Loucy (cell line): ENCODE data around the gene SPSB4.
"Not testable (repeated sequence)": the region's sequence is repeated elsewhere in the genome, so short reads cannot be mapped to it uniquely, and the experiment has no call there.

Source experiments
- H2AFZ ChIP-seq: fragments of 200-600 bp; sonication (generic); 2 replicates; pipeline ENCODE4 v1.6.0; 2016; ENCODE audit warnings: antibody characterized with exemption, mild to moderate bottlenecking, low read length, moderate library complexity
- H3F3A ChIP-seq: fragments of 200-600 bp; 2 replicates; pipeline ENCODE4 v1.6.0; 2016; ENCODE audit warnings: antibody characterized with exemption, low read depth, mild to moderate bottlenecking
- H3K27me3 ChIP-seq: fragments of 200-600 bp; sonication (generic); 2 replicates; pipeline ENCODE4 v1.6.1; 2014; ENCODE audit warnings: low read length, mild to moderate bottlenecking; ENCODE audit not compliant: insufficient read depth, poor library complexity, severe bottlenecking
- H3K36me3 ChIP-seq: fragments of 200-600 bp; sonication (generic); 2 replicates; pipeline ENCODE4 v1.6.1; 2016; ENCODE audit warnings: low read length; ENCODE audit not compliant: insufficient read depth
- H3K4me1 ChIP-seq: fragments of 200-600 bp; sonication (generic); 2 replicates; pipeline ENCODE4 v1.5.1; 2014; ENCODE audit warnings: low read length, mild to moderate bottlenecking; ENCODE audit not compliant: insufficient read depth, poor library complexity, severe bottlenecking
- H3K4me2 ChIP-seq: fragments of 200-600 bp; sonication (generic); 2 replicates; pipeline ENCODE4 v1.6.0; 2014; ENCODE audit warnings: antibody characterized with exemption, low read length, low read depth, mild to moderate bottlenecking; ENCODE audit not compliant: poor library complexity, severe bottlenecking
- H3K4me3 ChIP-seq: fragments of 200-600 bp; sonication (generic); 2 replicates; pipeline ENCODE4 v1.5.1; 2014; ENCODE audit warnings: low read length, mild to moderate bottlenecking, mixed read lengths; ENCODE audit not compliant: poor library complexity, severe bottlenecking
- H3K79me2 ChIP-seq: fragments of 200-600 bp; sonication (generic); 2 replicates; pipeline ENCODE4 v1.6.1; 2014; ENCODE audit warnings: low read length; ENCODE audit not compliant: insufficient read depth
- H3K9ac ChIP-seq: fragments of 200-600 bp; sonication (generic); 2 replicates; pipeline ENCODE4 v1.6.0; 2014; ENCODE audit warnings: mild to moderate bottlenecking, low read depth, low read length, moderate library complexity; ENCODE audit not compliant: poor library complexity, severe bottlenecking
- H3K9me2 ChIP-seq: fragments of 200-600 bp; sonication (generic); replicated peaks from 2 replicates; pipeline ENCODE4 v1.6.1; 2016; ENCODE audit warnings: low read depth, low read length, mixed read lengths
- H3K9me3 ChIP-seq: fragments of 200-600 bp; sonication (generic); 2 replicates; pipeline ENCODE4 v1.6.1; 2014; ENCODE audit warnings: mild to moderate bottlenecking, antibody characterized with exemption, low read length, low read depth; ENCODE audit not compliant: insufficient read depth
- H4K20me1 ChIP-seq: fragments of 200-600 bp; sonication (generic); 2 replicates; pipeline ENCODE4 v1.6.0; 2014; ENCODE audit warnings: antibody characterized with exemption, low read length, mild to moderate bottlenecking; ENCODE audit not compliant: insufficient read depth, poor library complexity, severe bottlenecking
- CTCF ChIP-seq: fragments of 200-600 bp; sonication (generic); conservative IDR thresholded peaks from 2 replicates; pipeline ENCODE4 v1.5.1; 2014; ENCODE audit warnings: mild to moderate bottlenecking, antibody characterized with exemption, low read length
- EZH2phosphoT487 ChIP-seq: fragments of 200-600 bp; IDR thresholded peaks from 2 replicates; pipeline ENCODE4 v1.6.1; 2018; ENCODE audit warnings: antibody characterized with exemption, mild to moderate bottlenecking, moderate library complexity, borderline replicate concordance

The SPSB4 gene

GRCh38 chr3:141111364-141112155 lies 60.4 kb downstream of the SPSB4 start:
- Histone ChIP-seq H3K9me3 (no peaks in the 10 kb centered on the region; the same call in 1 of the 2 replicates), H3K9ac (no peak overlapping the region), H3K4me2 (no peak overlapping the region), H2AFZ (no peak overlapping the region), H3K4me1 (peaks cover 22% of the 10 kb centered on the region), H3K79me2 (no peaks in the 10 kb centered on the region), H3K9me2 (no peaks in the 10 kb centered on the region), H3K27me3 (no peaks in the 10 kb centered on the region), H3K4me3 (no peak overlapping the region), H3K36me3 (no peaks in the 10 kb centered on the region), H3F3A (no peaks in the 10 kb centered on the region), H4K20me1 (no peaks in the 10 kb centered on the region)
- TF ChIP-seq EZH2phosphoT487 (no peak), CTCF (no peak)

- no peaks in the 10 kb centered on the region for H3K36me3 ChIP-seq
- H3F3A ChIP-seq = no peaks in the 10 kb centered on the region
- H2AFZ ChIP-seq = no peak overlapping the region
- no peaks in the 10 kb centered on the region for H3K9me2 ChIP-seq
- no peak overlapping the region for H3K9ac ChIP-seq
- H3K27me3 ChIP-seq = no peaks in the 10 kb centered on the region
- H3K4me3 ChIP-seq = no peak overlapping the region
- no peak overlapping the region for H3K4me2 ChIP-seq
- H4K20me1 ChIP-seq = no peaks in the 10 kb centered on the region
- H3K4me1 ChIP-seq = peaks cover 22% of the 10 kb centered on the region
- no peaks in the 10 kb centered on the region; the same call in 1 of the 2 replicates for H3K9me3 ChIP-seq
- H3K79me2 ChIP-seq = no peaks in the 10 kb centered on the region
- TF ChIP-seq CTCF (no peak), EZH2phosphoT487 (no peak)
These were observed 61.6 kb downstream of the SPSB4 start for GRCh38 chr3:141112686-141113297.

GRCh38 chr3:141113680-141114079 lies 62.5 kb downstream of the SPSB4 start:
- not testable (repeated sequence) for H3K4me3 ChIP-seq, H3K79me2 ChIP-seq, H2AFZ ChIP-seq, H3K4me2 ChIP-seq, H3F3A ChIP-seq, H3K9me2 ChIP-seq, H3K27me3 ChIP-seq, H4K20me1 ChIP-seq, H3K36me3 ChIP-seq, H3K9ac ChIP-seq, H3K9me3 ChIP-seq
- H3K4me1 ChIP-seq = peaks cover 22% of the 10 kb centered on the region
